Naive thymus-derived CD8-positive, alpha-beta T cell (primary cell): ENCODE data around the gene STAM. TPM values are rescaled to one million over a fixed set of nuclear protein-coding genes. Genes with fewer than 3 reads are reported as not detected.
A peak's percentile ranks its signal among the peaks of the same experiment; 100 is the strongest.

ENCODE experiments used
- ATAC-seq, 2 donors: fragments of 150-1000 bp; cut with Tn5 transposase in 1 of 2; sonication (Bioruptor Pico), chemical (Tn5 transposase) in 1 of 2; 1 replicate in 1 of 2; 2 replicates in 1 of 2; pipeline ENCODE4 v1.10.0; 2021; ENCODE audit warnings: mild to moderate bottlenecking in 2 of 2, moderate library complexity in 2 of 2
- POLR2A ChIA-PET: fragments of 350-600 bp; sonication (Branson Sonifier 250); formaldehyde crosslinking; loops from one replicate; lab custom pipeline; 2021; ENCODE audit warnings: antibody characterized with exemption; lab: Charles Lee
- DNase-seq, 10 donors: peaks; one replicate each; pipeline versions ENCODE4 v3.0.0 to v3.0.0-alpha.2; 2020 to 2022
- H3K27ac Mint-ChIP-seq, 10 donors: one replicate each; pipeline ENCODE4 v1.8.0; 2020 to 2022; ENCODE audit warnings: mild to moderate bottlenecking in 10 of 10, mixed read lengths in 10 of 10, moderate library complexity in 4 of 10, inconsistent platforms in 1 of 10
- H3K27me3 Mint-ChIP-seq, 5 donors: one replicate each; pipeline ENCODE4 v1.8.0; 2021 to 2022; ENCODE audit warnings: mixed read lengths in 5 of 5
- H3K36me3 Mint-ChIP-seq, 3 donors: one replicate each; pipeline ENCODE4 v1.8.0; 2020 to 2022; ENCODE audit warnings: mixed read lengths in 3 of 3, mild to moderate bottlenecking in 2 of 3, inconsistent platforms in 1 of 3
- H3K4me1 Mint-ChIP-seq, 4 donors: one replicate each; pipeline ENCODE4 v1.8.0; 2021 to 2022; ENCODE audit warnings: mixed read lengths in 4 of 4
- H3K4me3 Mint-ChIP-seq, 10 donors: one replicate each; pipeline ENCODE4 v1.8.0; 2020 to 2022; ENCODE audit warnings: mild to moderate bottlenecking in 10 of 10, mixed read lengths in 10 of 10, moderate library complexity in 6 of 10, inconsistent platforms in 1 of 10
- H3K9me3 Mint-ChIP-seq, 9 donors: one replicate each; pipeline ENCODE4 v1.8.0; 2020 to 2022; ENCODE audit warnings: mixed read lengths in 9 of 9, mild to moderate bottlenecking in 3 of 9, inconsistent platforms in 1 of 9, moderate library complexity in 1 of 9
- polyA plus RNA-seq, 3 donors: library from polyadenylated mRNA; unstranded; fragments of 300-500 nt; fragmentation: Illumina TruSeq; gene quantifications; one replicate each; pipeline ENCODE4 v1.2.3, GENCODE V29; 2021
- total RNA-seq, 8 experiments: library from RNA in 2 of 8; stranded (reverse) in 2 of 8; gene quantifications; one replicate each; pipeline ENCODE4 v1.2.3 and lab custom pipeline; 2021 to 2026

STAM gene
- total and polyA plus RNA-seq, 5 experiments from 2014 or later: 5.9 to 23.8 (median 8.3) TPM

DNA sequence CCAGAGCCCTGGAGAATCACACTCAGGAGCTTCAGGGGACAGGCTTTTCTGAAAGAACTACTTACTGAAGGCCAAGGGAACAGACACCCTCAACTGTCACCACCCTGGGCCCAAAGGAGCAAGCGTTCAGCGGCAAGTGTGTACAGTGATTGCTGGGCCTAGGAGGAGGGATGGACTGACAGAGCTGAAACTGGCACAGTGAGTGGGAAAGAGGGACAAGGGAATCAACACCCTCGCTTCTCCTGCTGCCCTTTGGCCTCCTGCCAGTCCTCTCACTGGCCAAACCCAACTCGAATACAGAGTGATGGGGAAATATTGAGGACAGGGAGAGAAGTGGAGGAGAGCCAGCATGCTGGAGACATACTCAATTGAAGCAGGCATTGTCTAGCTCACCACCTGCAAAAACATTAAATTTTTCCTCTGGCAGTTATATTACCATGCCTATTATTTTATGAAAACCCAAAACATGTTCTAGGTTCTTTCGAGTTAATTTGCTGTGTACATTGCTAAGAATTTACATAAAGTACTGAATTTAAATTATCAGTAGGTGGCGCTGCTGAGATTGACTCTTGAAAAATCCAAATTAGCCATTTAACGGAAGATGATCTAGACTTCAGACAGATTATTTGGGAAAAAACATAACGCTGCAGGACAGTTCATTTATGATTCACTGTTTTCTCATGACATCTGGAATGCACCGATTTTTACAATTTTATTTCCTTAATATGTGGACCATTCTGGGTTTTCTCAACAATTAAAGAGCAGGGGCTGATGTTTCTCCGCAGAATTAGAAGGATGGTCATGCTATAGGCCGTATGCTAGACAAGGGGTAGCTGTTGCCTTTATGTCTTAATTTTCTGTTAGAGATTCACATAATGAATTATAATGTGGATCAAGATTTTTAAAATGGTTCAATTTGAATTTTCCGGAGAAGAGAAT is 93.3 kb downstream of the STAM start:
- no peak overlapping the region for H3K4me3 Mint-ChIP-seq
- peaks cover 0 to 2% (median 0%) of the 10 kb centered on the region in 4 donors for H3K4me1 Mint-ChIP-seq
- peak in 3 of 10 donors; percentile 28 to 34 (median 28) for DNase-seq
- no peak overlapping the region for H3K27ac Mint-ChIP-seq
- no peaks in the 10 kb centered on the region for H3K36me3 Mint-ChIP-seq
- peaks cover 0 to 1% (median 0%) of the 10 kb centered on the region in 5 donors for H3K27me3 Mint-ChIP-seq
- no peaks in the 10 kb centered on the region for H3K9me3 Mint-ChIP-seq
- POLR2A ChIA-PET: no interaction called here
- no peak for ATAC-seq

DNA sequence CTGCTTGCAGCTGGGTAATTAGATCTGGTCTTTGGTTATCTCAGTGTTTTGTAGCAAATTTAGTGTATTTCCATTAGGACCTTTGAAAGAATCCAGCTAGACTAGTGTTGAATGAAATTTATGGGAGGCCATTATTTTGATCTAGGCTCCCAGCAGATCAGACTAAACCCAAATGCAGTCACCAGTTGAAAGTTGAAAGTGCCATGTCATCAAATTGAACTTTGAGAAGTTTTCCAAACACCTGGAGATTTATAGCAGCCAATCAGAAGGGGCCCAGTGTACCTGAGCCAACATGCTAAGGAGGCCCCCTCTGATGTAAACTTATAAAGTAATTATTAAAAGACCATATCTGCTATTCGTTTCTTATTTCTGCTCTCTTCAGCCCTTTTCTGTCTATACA is 96.7 kb downstream of the STAM start:
- no peaks in the 10 kb centered on the region for H3K36me3 Mint-ChIP-seq
- H3K27me3 Mint-ChIP-seq: peaks cover 0 to 1% (median 0%) of the 10 kb centered on the region in 5 donors
- DNase-seq (no peak), ATAC-seq (no peak)
- POLR2A ChIA-PET: no interaction called here
- H3K9me3 Mint-ChIP-seq: no peaks in the 10 kb centered on the region
- H3K4me1 Mint-ChIP-seq: peaks cover 0 to 8% (median 2%) of the 10 kb centered on the region in 4 donors
- no peak overlapping the region for H3K27ac Mint-ChIP-seq
- no peak overlapping the region for H3K4me3 Mint-ChIP-seq

DNA sequence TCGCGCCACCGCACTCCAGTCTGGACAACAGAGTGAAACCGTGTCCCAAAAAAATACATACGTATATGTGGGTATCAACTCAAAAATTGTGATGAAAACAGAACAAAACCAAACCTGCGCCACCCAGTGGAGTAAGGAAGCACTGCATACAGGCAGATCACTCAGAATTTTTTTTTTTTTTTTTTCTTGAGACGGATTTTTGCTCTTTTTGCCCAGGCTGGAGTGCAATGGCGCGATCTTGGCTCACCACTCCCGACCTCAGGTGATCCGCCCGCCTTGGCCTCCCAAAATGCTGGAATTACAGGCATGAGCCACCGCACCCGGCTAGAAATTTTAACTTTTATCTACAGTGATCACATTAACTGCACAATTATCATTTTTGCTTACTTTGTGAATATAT is 99.0 kb downstream of the STAM start:
- peak overlapping the region in 1 of 10 donors; percentile 28 for H3K4me3 Mint-ChIP-seq

DNA sequence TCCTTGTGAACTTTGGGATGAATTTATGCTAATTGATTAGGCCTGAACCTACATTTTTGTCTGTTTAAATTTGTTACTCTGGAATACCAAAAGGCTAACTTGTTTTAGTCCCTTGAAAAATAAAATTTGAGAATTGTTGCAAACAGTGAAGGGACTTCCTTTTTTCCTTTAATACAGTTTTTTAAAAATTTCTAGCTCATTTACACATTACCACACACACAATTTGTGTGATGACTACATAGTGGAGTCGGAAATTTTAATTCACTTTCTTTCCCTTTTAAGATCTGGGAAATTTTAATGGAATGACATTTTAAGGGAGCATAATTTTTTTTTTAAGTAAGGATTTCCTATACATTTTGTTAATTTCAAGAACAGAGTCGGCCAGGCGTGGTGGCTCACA is 99.5 kb downstream of the STAM start:
- Mint-ChIP-seq H3K36me3 (no peaks in the 10 kb centered on the region), H3K4me3 (no peak overlapping the region), H3K9me3 (no peaks in the 10 kb centered on the region), H3K4me1 (peaks cover 0 to 8% (median under 1%) of the 10 kb centered on the region in 4 donors), H3K27ac (no peak overlapping the region), H3K27me3 (no peaks in the 10 kb centered on the region)
- POLR2A ChIA-PET: no interaction called here
- DNase-seq: no peak
- no peak for ATAC-seq

More for the DNA sequence above, 99.0 kb downstream of the STAM start:
- ATAC-seq (peak in 1 of 2 donors; percentile 50), DNase-seq (peak; percentile 33 to 81 (median 54))
- POLR2A ChIA-PET: no interaction called here
- Mint-ChIP-seq H3K4me1 (peaks cover 0 to 8% (median under 1%) of the 10 kb centered on the region in 4 donors), H3K9me3 (no peaks in the 10 kb centered on the region), H3K27ac (no peak overlapping the region), H3K27me3 (no peaks in the 10 kb centered on the region), H3K36me3 (no peaks in the 10 kb centered on the region)

DNA sequence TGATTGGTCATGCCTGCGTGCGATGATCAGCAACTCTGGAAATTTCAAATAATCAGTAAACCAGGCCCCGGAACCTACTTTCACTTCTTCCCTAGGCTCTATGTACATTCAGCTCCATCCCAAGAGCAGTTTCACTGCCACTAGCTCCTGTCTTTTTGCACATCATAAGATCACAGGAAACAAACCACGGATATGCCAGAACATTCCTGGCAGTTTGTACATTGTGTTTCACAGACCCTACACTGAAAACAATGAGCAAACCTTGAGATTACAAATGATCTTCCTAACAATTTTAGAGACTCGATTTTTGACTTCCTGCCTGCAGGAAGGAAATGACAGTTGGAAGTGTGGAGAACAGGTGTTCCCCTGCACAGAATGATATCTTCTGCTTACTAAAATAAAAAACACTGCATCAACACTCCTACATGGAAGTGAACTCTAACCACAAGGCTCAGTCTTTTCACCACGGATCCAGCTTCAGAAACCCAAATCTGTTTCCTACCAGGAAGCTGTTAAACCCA is 100.5 kb downstream of the STAM start:
- POLR2A ChIA-PET: no interaction called here
- Mint-ChIP-seq H3K27me3 (no peaks in the 10 kb centered on the region), H3K27ac (no peak overlapping the region), H3K4me3 (no peak overlapping the region), H3K9me3 (no peaks in the 10 kb centered on the region), H3K4me1 (peaks cover 0 to 8% (median under 1%) of the 10 kb centered on the region in 4 donors), H3K36me3 (no peaks in the 10 kb centered on the region)
- no peak for ATAC-seq
- DNase-seq: no peak

- H3K9me3 Mint-ChIP-seq: no peaks in the 10 kb centered on the region
- H3K27ac Mint-ChIP-seq: peak overlapping the region in 1 of 10 donors; percentile 22
- no peak for ATAC-seq
- POLR2A ChIA-PET: no interaction called here
- peaks cover 0 to 1% (median 0%) of the 10 kb centered on the region in 5 donors for H3K27me3 Mint-ChIP-seq
- H3K4me1 Mint-ChIP-seq: peaks cover 0 to 5% (median under 1%) of the 10 kb centered on the region in 4 donors
- no peak overlapping the region for H3K4me3 Mint-ChIP-seq
- no peaks in the 10 kb centered on the region for H3K36me3 Mint-ChIP-seq
- no peak for DNase-seq
These were observed 104.1 kb downstream of the STAM start for GRCh38 chr10:17747883-17748550.

- no peaks in the 10 kb centered on the region for H3K4me1 Mint-ChIP-seq
- no peak overlapping the region for H3K27ac Mint-ChIP-seq
- no peak for DNase-seq
- H3K9me3 Mint-ChIP-seq: no peaks in the 10 kb centered on the region
- peaks cover 0 to 1% (median 0%) of the 10 kb centered on the region in 5 donors for H3K27me3 Mint-ChIP-seq
- POLR2A ChIA-PET: no interaction called here
- no peak overlapping the region for H3K4me3 Mint-ChIP-seq
- ATAC-seq: no peak
- no peaks in the 10 kb centered on the region for H3K36me3 Mint-ChIP-seq
These were observed 105.9 kb downstream of the STAM start for GRCh38 chr10:17749890-17750289.

DNA sequence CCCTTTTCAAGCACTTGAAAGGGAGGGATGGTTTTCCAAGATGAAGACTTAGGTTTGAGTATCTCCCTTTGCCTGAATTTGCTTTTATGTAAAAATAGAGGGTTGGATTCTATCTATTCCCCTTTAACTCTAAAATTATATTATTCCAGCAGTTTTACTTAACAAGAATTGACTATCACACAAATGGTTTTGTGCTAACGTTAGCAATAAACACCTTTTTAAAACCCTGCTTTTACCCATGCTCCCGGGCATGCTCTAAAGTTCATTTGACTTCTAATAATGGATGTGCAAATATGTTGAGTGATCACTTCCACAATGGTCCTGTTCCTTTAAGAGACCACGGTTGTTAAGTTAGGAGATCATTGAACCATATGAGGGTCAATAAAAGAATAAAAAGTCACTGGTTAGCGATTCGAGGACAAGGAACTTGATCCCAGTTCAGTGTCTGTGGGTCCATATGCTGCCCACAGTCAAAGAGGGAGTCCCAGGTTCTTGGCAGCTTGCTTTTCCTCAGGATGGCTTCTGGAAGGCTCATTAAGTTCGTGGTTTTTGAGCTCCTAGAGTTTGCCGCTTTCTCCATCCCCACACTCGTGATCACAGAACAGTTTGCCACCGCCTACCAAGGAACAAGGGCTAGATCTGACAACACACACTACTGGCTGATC is 108.0 kb downstream of the STAM start, which contains the start of gene TMEM236:
Gene TMEM236, plus strand, starts transcription at position 421 of the 665 bp plus-strand sequence. Its CDS starts 95 bp downstream, at position 516.
- POLR2A ChIA-PET: no interaction called here
- no peak within 1 kb of the TSS for H3K4me3 Mint-ChIP-seq
- H3K4me1 Mint-ChIP-seq: peaks cover 0 to 5% (median 0%) of the 10 kb centered on the region in 4 donors
- no peaks in the 10 kb centered on the region for H3K36me3 Mint-ChIP-seq
- H3K27me3 Mint-ChIP-seq: peaks cover 0 to 1% (median 0%) of the 10 kb centered on the region in 5 donors
- ATAC-seq: no peak
- DNase-seq: no peak
- no peaks in the 10 kb centered on the region for H3K9me3 Mint-ChIP-seq
- no peak within 1 kb of the TSS for H3K27ac Mint-ChIP-seq

- H3K36me3 Mint-ChIP-seq: peaks cover 0 to 7% (median 0%) of the 10 kb centered on the region in 3 donors
- POLR2A ChIA-PET: no interaction called here
- H3K4me3 Mint-ChIP-seq: peak overlapping the region in 1 of 10 donors; percentile 24
- peaks cover 0 to 7% (median 0%) of the 10 kb centered on the region in 4 donors for H3K4me1 Mint-ChIP-seq
- no peak for DNase-seq
- ATAC-seq: no peak
- H3K9me3 Mint-ChIP-seq: no peaks in the 10 kb centered on the region
- no peak overlapping the region for H3K27ac Mint-ChIP-seq
- peaks cover 0 to 1% (median 0%) of the 10 kb centered on the region in 5 donors for H3K27me3 Mint-ChIP-seq
These were observed 112.7 kb downstream of the STAM start for GRCh38 chr10:17756557-17757217.

GRCh38 chr10:17758200-17758599 is 114.2 kb downstream of the STAM start:
- peaks cover 0 to 7% (median 0%) of the 10 kb centered on the region in 4 donors for H3K4me1 Mint-ChIP-seq
- ATAC-seq: no peak
- H3K36me3 Mint-ChIP-seq: peaks cover 0 to 7% (median 0%) of the 10 kb centered on the region in 3 donors
- H3K27me3 Mint-ChIP-seq: no peaks in the 10 kb centered on the region
- H3K4me3 Mint-ChIP-seq: no peak overlapping the region
- H3K27ac Mint-ChIP-seq: no peak overlapping the region
- POLR2A ChIA-PET: no interaction called here
- no peaks in the 10 kb centered on the region for H3K9me3 Mint-ChIP-seq
- no peak for DNase-seq

DNA sequence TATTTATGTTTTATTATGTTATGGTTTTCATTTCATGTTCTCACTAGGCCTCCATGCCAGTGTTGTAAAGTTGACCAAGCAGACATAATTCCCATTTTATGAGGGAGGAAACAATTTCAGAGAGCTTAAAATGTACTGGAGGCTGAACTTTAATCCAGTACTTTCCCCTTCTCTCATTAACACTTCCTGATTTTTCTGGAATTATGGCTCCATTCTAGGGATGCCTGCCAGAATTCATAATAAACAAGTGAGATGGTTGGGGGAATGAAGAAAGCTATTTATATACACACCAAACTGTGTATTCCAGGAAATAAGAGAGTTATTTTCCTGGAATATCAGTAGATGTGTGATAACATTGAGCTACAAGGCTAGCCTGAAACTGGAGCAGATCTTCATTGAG is 114.9 kb downstream of the STAM start:
- POLR2A ChIA-PET: no interaction called here

GRCh38 chr10:17764142-17764541 is 120.2 kb downstream of the STAM start:
- peaks cover 0 to 12% (median 2%) of the 10 kb centered on the region in 5 donors for H3K27me3 Mint-ChIP-seq
- POLR2A ChIA-PET: no interaction called here
- no peak overlapping the region for H3K4me3 Mint-ChIP-seq
- no peak overlapping the region for H3K27ac Mint-ChIP-seq
- ATAC-seq: no peak
- no peak for DNase-seq
- H3K36me3 Mint-ChIP-seq: peaks cover 0 to 7% (median 6%) of the 10 kb centered on the region in 3 donors
- H3K4me1 Mint-ChIP-seq: no peaks in the 10 kb centered on the region
- peaks cover 0 to 8% (median 0%) of the 10 kb centered on the region in 9 donors for H3K9me3 Mint-ChIP-seq

More for the DNA sequence above, 114.9 kb downstream of the STAM start:
- peaks cover 0 to 7% (median 0%) of the 10 kb centered on the region in 3 donors for H3K36me3 Mint-ChIP-seq
- no peaks in the 10 kb centered on the region for H3K9me3 Mint-ChIP-seq
- no peak overlapping the region for H3K27ac Mint-ChIP-seq
- ATAC-seq: no peak
- peaks cover 0 to 7% (median 0%) of the 10 kb centered on the region in 4 donors for H3K4me1 Mint-ChIP-seq
- DNase-seq: no peak
- no peak overlapping the region for H3K4me3 Mint-ChIP-seq
- H3K27me3 Mint-ChIP-seq: peaks cover 0 to 1% (median 0%) of the 10 kb centered on the region in 5 donors
